ENCODE measurements around the gene FYB1. TPM values are rescaled to one million over a fixed set of nuclear protein-coding genes. Genes with fewer than 3 reads are reported as not detected.

Gene FYB1
- total RNA-seq, 2 experiments from 2014 or later, result 0.16 TPM; not detected in 1

GRCh38 chr5:39233783-39234182, 14.4 kb upstream of the FYB1 start:
- no peak overlapping the region for H3K4me3 ChIP-seq (ENCODE audit: low read depth, low read length, poor library complexity, severe bottlenecking)
- no peak overlapping the region for H3K27ac ChIP-seq (ENCODE audit: low read depth, low read length, poor library complexity, severe bottlenecking)
- no peak overlapping the region for H2AFZ ChIP-seq (ENCODE audit: low read length)
- ChIA-PET CTCF (ENCODE audit: unreplicated experiment) (no interaction called here), POLR2A (no interaction called here)
- no peaks in the 10 kb centered on the region for H3K9me3 ChIP-seq (ENCODE audit: low read length)
- no TSS peak for BruUV-seq (replicated peaks)
- intact Hi-C loops (cut with micrococcal nuclease; ENCODE audit: unreplicated experiment), result no loop called here
- no peak for TF ChIP-seq EZH2phosphoT487 (IDR thresholded peaks at IDR 0.05; ENCODE audit: borderline replicate concordance, low read depth, low read length)
- TF ChIP-seq CTCF (conservative IDR thresholded peaks at IDR 0.05; ENCODE audit: low read length), result no peak
- no peak overlapping the region for H3K4me2 ChIP-seq (ENCODE audit: low read length)
- no peaks in the 10 kb centered on the region for H3K9me2 ChIP-seq (ENCODE audit: insufficient read depth, low read length)
- H4K20me1 ChIP-seq (ENCODE audit: insufficient read depth, low read length), result no peaks in the 10 kb centered on the region
- no peaks in the 10 kb centered on the region for H3K4me1 ChIP-seq (ENCODE audit: insufficient read depth, low read length, poor library complexity, severe bottlenecking)
- no peaks in the 10 kb centered on the region for H3K36me3 ChIP-seq (ENCODE audit: insufficient read depth, low read length)
- no peak for DNase-seq (ENCODE audit: low spot score)
- H3K79me2 ChIP-seq (ENCODE audit: insufficient read depth, low read depth, low read length), result no peaks in the 10 kb centered on the region

GRCh38 chr5:39231705-39232525, 12.6 kb upstream of the FYB1 start:
- intact Hi-C loops (cut with micrococcal nuclease; ENCODE audit: unreplicated experiment), result no loop called here
- no peak overlapping the region for H3K4me2 ChIP-seq (ENCODE audit: low read length)
- H3K9me2 ChIP-seq (ENCODE audit: insufficient read depth, low read length), result no peaks in the 10 kb centered on the region

More at GRCh38 chr5:39231705-39232525, 12.6 kb upstream of the FYB1 start:
- Histone ChIP-seq H3K27ac (ENCODE audit: low read depth, low read length, poor library complexity, severe bottlenecking) (no peak overlapping the region), H3K4me1 (ENCODE audit: insufficient read depth, low read length, poor library complexity, severe bottlenecking) (no peaks in the 10 kb centered on the region), H3K36me3 (ENCODE audit: insufficient read depth, low read length) (no peaks in the 10 kb centered on the region), H2AFZ (ENCODE audit: low read length) (no peak overlapping the region), H3K4me3 (ENCODE audit: low read depth, low read length, poor library complexity, severe bottlenecking) (no peak overlapping the region), H3K79me2 (ENCODE audit: insufficient read depth, low read depth, low read length) (no peaks in the 10 kb centered on the region), H4K20me1 (ENCODE audit: insufficient read depth, low read length) (no peaks in the 10 kb centered on the region), H3K9me3 (ENCODE audit: low read length) (no peaks in the 10 kb centered on the region)
- ChIA-PET POLR2A (interaction anchor here (0.7 to 1.3 kb wide), 2 partner anchors 10 to 73 kb away, joined by 3 to 4 read pairs; no protein-coding TSS in a partner anchor), CTCF (ENCODE audit: unreplicated experiment) (no interaction called here)
- no peak for DNase-seq (ENCODE audit: low spot score)
- no peak for TF ChIP-seq CTCF (conservative IDR thresholded peaks at IDR 0.05; ENCODE audit: low read length)
- no peak for TF ChIP-seq EZH2phosphoT487 (IDR thresholded peaks at IDR 0.05; ENCODE audit: borderline replicate concordance, low read depth, low read length)
- no TSS peak for BruUV-seq (replicated peaks)
